GM18505 (cell line): ENCODE measurements around the gene NAALADL2.
"Not testable (repeated sequence)": the region's sequence is repeated elsewhere in the genome, so short reads cannot be mapped to it uniquely, and the experiment has no call there.

Experiments used
- ATAC-seq: cut with Tn5 transposase; IDR thresholded peaks from one replicate; pipeline ENCODE4 v1.9.1; 2021; ENCODE audit not compliant: unreplicated experiment
- POLR2A ChIP-seq: IDR thresholded peaks from 4 replicates; pipeline ENCODE4 v1.6.1; 2011; ENCODE audit warnings: borderline replicate concordance; ENCODE audit not compliant: insufficient read depth, insufficient read length; ENCODE audit errors: extremely low read depth

The NAALADL2 gene

DNA sequence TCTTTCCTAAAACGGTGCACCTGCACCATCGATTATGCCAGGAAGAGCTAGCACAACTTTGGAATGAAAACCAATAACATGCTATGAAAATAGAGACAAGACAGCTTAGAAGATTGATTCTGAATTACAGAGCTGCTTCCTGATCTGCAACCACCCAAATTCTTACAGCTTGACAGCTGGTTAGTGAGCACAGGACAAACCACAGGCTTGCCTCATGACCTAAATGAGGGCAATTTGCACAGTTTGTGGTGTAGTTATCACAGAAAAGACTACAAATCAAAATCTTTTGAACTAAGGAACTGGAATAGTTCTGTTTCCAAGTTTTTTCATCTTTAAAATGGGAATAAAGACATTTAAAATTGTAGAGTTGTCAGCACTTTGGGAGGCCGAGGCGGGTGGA lies 533.5 kb downstream of the NAALADL2 start:
- no peak for ATAC-seq
- TF ChIP-seq POLR2A: no peak

DNA sequence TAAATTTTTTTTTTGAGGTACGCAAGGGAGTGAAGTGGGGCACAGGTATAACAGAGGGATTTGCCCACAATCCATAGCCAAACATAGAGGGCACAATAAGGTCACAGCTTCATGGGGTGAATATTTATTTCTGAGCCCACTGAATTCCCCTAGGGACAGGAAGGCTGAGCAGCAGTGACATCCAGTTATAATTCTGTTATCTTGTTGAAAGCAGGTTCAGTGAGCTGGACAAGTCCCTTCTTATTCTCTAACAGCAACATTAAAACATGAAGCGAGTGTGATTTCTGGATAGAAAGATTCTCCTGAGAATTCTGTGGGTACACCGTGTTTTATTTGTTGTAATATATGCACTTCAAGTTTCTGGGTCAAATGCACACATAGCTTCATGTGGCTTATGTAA lies 538.2 kb downstream of the NAALADL2 start:
- no peak for ATAC-seq
- no peak for TF ChIP-seq POLR2A

DNA sequence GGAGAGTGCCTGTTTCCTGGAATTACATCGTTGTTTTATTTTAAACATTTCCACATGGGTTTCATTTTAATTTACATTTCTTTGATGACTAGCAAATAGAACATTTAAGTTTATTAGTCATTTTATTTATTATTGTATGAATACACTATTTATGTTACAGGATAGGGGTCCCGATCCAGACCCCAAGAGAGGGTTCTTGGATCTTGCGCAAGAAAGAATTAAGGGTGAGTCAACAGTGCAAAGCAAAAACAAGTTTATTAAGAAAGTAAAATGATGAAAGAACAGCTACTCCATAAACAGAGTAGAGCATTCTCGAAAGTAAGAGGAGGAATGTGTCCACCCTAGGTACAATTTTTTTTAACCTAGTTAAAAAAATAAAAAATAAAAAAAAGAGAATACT lies 539.5 kb downstream of the NAALADL2 start:
- no peak for ATAC-seq
- TF ChIP-seq POLR2A: no peak

DNA sequence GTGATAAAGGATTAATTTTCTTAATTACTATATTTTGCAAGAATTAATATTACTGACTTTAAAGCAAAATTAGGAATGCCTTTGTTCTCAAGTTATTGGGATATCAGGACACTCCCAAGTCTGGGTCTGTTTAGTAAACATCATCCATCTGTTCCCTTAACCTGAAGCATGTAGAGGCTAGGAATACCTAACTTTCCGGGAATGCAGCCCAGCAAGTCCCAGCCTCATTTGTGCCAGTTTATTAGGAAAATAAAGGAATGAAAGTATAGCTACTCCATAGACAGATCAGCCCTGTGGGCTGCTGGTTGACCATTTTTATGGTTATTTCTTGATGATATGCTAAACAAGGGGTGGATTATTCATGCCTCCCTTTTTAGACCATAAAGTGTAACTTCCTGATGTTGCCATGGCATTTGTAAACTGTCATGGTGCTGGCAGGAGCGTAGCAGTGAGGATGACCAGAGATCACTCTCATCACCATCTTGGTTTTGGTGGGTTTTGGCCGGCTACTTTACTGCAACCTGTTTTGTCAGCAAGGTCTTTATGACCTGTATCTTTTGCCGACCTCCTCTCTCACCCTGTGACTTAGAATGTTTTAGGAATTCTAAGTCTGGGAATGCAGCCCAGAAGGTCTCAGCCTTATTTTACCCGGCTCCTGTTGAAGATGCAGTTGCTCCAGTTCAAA lies 540.2 kb downstream of the NAALADL2 start:
- ATAC-seq: no peak
- no peak for TF ChIP-seq POLR2A

DNA sequence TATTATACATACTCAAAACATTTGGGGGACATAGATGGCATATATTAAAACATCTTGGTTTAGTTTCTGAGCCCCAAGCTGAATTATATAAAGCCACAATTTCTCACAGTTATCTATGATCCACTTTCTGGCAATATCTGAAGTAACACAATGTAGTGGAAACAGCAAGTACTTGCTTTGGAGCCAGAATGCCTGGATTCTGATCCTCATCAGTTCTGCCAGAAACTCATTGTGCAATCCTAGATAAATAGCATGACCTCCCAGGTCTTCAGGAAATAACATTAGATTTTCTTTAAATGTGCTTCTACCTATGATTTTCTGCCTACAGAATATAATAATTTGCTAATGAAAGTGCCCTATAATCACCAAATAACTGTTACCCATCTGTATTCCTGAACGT lies 544.9 kb downstream of the NAALADL2 start:
- ATAC-seq: no peak
- TF ChIP-seq POLR2A: no peak

DNA sequence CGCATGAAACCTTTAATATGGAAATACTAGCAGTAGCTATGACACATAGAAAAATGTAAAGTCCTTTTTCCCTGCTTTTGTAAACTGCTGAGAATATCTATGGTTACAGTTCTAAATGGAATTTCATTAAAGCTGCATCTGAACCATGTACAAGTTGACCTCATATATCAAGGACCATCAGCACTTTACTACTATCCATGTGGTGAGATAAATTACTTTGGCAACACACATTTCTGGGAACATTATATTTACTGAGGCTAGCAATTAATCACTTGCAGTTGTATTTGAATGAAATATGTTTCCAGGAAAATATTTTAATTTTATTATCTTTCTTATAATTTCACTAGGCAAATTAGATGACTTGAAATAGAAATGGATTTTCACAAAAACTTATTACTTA lies 545.5 kb downstream of the NAALADL2 start:
- ATAC-seq: no peak

DNA sequence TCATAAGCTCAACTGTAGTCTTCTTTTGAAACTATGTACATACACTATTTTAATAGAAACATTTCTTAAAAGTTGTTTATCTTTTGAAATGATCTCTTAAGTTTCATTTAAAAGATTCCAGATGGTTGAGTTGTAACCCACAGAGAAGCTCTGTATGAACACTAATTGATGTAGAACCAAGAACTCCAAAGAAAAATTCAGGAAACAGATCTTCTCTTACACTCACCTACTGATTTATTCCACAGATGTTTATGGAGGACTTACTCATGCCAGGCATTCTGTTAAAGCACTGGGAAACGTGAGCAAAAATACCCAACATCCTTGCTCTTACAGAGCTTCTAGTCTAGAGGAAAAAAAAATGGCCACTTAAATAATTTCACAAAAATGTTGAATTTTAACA lies 551.1 kb downstream of the NAALADL2 start:
- no peak for TF ChIP-seq POLR2A
- no peak for ATAC-seq

More for the DNA sequence above, 545.5 kb downstream of the NAALADL2 start:
- no peak for TF ChIP-seq POLR2A

DNA sequence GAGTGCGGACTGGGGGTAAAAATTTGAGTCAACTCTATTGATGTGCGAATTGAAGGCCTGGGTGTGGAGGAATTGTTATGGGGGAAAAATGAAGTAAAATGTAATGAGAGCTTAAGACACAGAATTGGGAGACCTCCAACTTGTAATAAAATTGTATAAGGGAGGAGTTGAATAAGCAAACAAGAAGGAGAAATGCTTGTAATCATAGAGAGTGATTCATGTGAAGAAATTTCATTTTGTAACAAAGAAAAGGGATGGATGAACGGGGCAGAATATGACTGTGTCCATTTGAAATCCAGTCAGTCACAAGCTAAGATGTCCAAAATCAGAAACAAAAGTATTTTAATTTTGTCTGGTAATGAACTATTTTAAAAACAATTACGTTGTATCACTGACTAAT lies 552.3 kb downstream of the NAALADL2 start:
- TF ChIP-seq POLR2A: no peak
- ATAC-seq: no peak

DNA sequence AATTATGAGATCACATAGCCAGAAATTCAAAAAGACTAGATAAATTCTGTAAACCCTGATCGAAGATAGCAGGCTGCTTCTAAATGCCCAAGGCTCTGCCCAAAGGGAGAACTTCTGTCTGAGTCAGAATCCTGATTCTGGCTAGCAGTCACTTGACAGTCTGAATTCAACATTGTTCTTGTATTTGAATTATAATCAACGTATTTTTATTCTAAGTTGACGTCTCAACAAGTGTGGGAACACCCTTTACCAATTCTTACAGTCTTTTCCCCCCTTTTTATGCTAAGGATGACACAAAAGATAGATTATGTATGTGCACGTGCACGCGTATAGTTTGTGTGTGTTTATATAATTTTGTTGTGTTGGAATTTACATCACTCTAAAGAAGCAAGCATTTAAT lies 552.8 kb downstream of the NAALADL2 start:
- ATAC-seq: no peak
- TF ChIP-seq POLR2A: no peak

DNA sequence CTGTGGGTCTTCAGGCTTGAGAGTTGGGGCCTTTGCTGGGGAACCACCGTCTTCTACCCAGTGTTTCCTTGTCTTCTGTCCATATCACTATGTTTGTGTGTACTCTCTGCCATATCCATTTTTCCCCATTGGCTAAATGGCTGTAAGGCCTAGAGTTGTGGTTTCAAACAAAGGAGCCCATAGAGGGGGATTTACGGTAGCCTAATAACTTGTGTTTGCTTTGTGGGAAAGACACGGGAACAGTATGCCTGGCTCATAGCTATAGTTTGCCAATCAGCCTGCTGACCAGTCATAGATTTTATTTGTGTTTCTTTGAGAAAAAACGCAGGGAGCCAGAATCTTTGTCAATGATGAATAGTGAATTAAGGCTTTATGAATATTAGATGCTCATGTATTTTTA lies 554.8 kb downstream of the NAALADL2 start:
- ATAC-seq: no peak

DNA sequence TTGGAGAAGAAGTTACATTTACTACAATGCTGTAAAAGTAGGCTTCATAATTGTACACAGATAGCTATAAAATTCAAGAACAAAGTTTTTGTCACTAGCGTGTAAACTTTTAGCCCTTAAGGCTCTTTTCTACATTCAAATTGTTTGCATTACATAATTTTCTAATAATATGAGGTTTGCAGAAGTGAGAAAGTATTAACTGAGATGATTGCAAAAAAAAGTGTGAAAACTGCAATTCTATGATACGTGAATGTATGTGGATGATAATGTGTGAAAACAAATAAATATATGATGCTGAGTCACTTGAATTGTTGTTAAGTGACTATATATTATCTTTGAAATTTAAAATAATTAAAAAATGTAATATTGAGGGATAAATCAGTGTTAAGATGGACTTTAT lies 557.5 kb downstream of the NAALADL2 start:
- TF ChIP-seq POLR2A: no peak
- ATAC-seq: no peak

More for the DNA sequence above, 554.8 kb downstream of the NAALADL2 start:
- no peak for TF ChIP-seq POLR2A

DNA sequence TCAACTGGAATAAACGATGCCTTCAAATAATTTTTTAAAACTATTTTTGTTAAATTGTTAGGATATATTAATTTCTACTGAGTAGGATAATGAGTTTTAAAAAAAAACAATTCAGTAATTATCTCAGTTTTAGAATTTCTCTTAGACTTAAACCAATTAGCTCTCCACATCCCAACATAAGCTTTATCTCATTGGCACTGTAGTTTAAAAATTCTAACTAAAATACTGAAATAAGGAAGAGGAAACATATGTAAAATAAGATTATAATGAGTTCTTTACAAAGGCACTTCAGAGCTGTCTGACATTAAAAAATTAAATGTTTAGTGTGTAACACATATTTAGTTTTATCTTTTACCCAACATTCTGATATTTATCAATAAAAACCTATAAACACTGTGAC lies 558.3 kb downstream of the NAALADL2 start:
- TF ChIP-seq POLR2A: no peak
- ATAC-seq: no peak

DNA sequence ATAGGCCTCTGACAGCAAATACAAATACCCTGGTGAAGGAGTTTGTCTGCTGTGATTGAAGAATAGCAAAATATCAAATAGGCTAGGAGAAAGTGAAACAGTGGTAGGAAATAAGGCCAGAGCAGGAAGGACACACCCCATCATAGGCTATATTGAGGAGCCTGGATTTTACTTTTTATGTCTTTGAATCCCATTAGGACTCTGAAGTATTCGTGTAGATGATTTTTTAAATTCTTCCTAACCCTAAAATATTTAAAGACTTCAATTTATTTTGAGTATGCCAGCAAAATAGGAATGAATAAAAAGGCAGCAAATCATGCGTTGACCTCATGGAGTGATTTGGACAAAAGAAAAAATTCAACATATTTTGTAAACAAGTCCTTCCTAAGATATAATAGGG lies 562.8 kb downstream of the NAALADL2 start:
- no peak for ATAC-seq
- TF ChIP-seq POLR2A: no peak

DNA sequence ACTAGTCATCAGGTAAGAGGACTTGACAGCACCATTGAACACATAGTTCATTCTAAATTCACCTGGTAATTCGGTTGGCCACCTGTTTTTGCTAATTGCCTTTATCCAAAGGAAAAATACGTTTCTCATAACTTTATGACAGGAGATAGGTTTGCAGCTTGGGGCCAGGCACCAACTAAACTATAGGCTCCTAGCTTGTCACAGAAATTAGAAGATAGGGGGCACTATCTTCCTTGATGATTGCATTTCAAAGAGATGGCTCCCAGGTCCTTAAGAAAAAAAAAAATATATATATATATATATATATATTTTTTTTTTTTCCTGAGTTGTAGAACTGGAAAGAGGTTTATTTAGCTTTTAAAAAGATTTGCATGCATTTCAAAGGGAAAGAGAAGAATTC lies 563.6 kb downstream of the NAALADL2 start:
- no peak for TF ChIP-seq POLR2A
- ATAC-seq: no peak

DNA sequence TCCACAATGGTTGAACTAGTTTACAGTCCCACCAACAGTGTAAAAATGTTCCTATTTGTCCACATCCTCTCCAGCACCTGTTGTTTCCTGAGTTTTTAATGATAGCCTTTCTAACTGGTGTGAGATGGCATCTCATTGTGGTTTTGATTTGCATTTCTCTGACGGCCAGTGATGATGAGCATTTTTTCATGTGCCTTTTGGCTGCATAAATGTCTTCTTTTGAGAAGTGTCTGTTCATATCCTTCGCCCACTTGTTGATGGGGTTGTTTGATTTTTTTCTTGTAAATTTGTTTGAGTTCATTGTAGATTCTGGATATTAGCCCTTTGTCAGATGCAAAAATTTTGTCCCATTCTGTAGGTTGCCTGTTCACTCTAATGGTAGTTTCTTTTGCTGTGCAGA lies 564.7 kb downstream of the NAALADL2 start:
- not testable (repeated sequence) for ATAC-seq
